SK-N-MC (cell line): ENCODE data around the gene RAB40B.

ENCODE experiments used
- EZH2 ChIP-seq: fragments of 200-600 bp; sonication (generic); IDR thresholded peaks from one replicate; pipeline ENCODE4 v1.6.1; 2017; ENCODE audit warnings: antibody characterized with exemption
- POLR2AphosphoS5 ChIP-seq: IDR thresholded peaks from 2 replicates; pipeline ENCODE4 v1.6.1; 2012; ENCODE audit warnings: mild to moderate bottlenecking, low read depth, low read length, borderline replicate concordance

GRCh38 chr17:82716203-82717010, 17.9 kb upstream of the RAB40B start, which contains the start of gene FN3KRP:
- no peak for TF ChIP-seq EZH2
- TF ChIP-seq POLR2AphosphoS5, result peak; percentile 86
